ENCODE data around the gene EFHC1. TPM values are rescaled to one million over a fixed set of nuclear protein-coding genes. Genes with fewer than 3 reads are reported as not detected.

EFHC1 gene
- total RNA-seq, 3 donors from 2014 or later: 26.2 to 55.8 (median 36.7) TPM

GRCh38 chr6:52549428-52549827, 129.3 kb downstream of the EFHC1 start:
- H3K9me3 ChIP-seq: no peaks in the 10 kb centered on the region
- peaks cover 8 to 26% of the 10 kb centered on the region in 2 donors for H3K4me1 ChIP-seq
- H3K36me3 ChIP-seq: no peaks in the 10 kb centered on the region
- intact Hi-C loops (cut with DNase I; ENCODE audit: low total_unique reads): no loop called here
- H3K27ac ChIP-seq: no peak overlapping the region
- DNase-seq (ENCODE audit: low spot score in 2 of 2): no peak
- no peaks in the 10 kb centered on the region for H3K27me3 ChIP-seq
- no peak overlapping the region for H3K4me3 ChIP-seq
- no peak for TF ChIP-seq CTCF (IDR thresholded peaks at IDR 0.05)
- TF ChIP-seq POLR2AphosphoS5 (IDR thresholded peaks at IDR 0.05): no peak
- no peak for TF ChIP-seq POLR2A (IDR thresholded peaks at IDR 0.05)

GRCh38 chr6:52550014-52550575, 130.0 kb downstream of the EFHC1 start:
- H3K36me3 ChIP-seq: no peaks in the 10 kb centered on the region
- H3K4me1 ChIP-seq: peaks cover 8 to 26% of the 10 kb centered on the region in 2 donors
- no peak for DNase-seq (ENCODE audit: low spot score in 2 of 2)
- H3K4me3 ChIP-seq: no peak overlapping the region
- H3K9me3 ChIP-seq: no peaks in the 10 kb centered on the region
- H3K27me3 ChIP-seq: no peaks in the 10 kb centered on the region
- intact Hi-C loops (cut with DNase I; ENCODE audit: low total_unique reads): no loop called here
- no peak overlapping the region for H3K27ac ChIP-seq
- no peak for TF ChIP-seq POLR2AphosphoS5 (IDR thresholded peaks at IDR 0.05)
- no peak for TF ChIP-seq POLR2A (IDR thresholded peaks at IDR 0.05)
- no peak for TF ChIP-seq CTCF (IDR thresholded peaks at IDR 0.05)

GRCh38 chr6:52550870-52551269, 130.7 kb downstream of the EFHC1 start:
- Histone ChIP-seq H3K9me3 (no peaks in the 10 kb centered on the region), H3K4me1 (peaks cover 8 to 26% of the 10 kb centered on the region in 2 donors), H3K27me3 (no peaks in the 10 kb centered on the region), H3K4me3 (no peak overlapping the region), H3K36me3 (no peaks in the 10 kb centered on the region), H3K27ac (peak overlapping the region; percentile 67 to 73)
- DNase-seq (ENCODE audit: low spot score in 2 of 2): no peak
- intact Hi-C loops (cut with DNase I; ENCODE audit: low total_unique reads): no loop called here
- TF ChIP-seq POLR2AphosphoS5 (IDR thresholded peaks at IDR 0.05) (no peak), POLR2A (IDR thresholded peaks at IDR 0.05) (no peak), CTCF (IDR thresholded peaks at IDR 0.05) (no peak)

GRCh38 chr6:52551483-52552277, 131.5 kb downstream of the EFHC1 start:
- H3K4me1 ChIP-seq: peaks cover 8 to 26% of the 10 kb centered on the region in 2 donors
- H3K27ac ChIP-seq: peak overlapping the region; percentile 67 to 73
- intact Hi-C loops (cut with DNase I; ENCODE audit: low total_unique reads): no loop called here

GRCh38 chr6:52552278-52552643, 132.1 kb downstream of the EFHC1 start:
- no peaks in the 10 kb centered on the region for H3K27me3 ChIP-seq
- no peak for DNase-seq (ENCODE audit: low spot score in 2 of 2)
- peak overlapping the region; percentile 67 to 73 for H3K27ac ChIP-seq
- peak overlapping the region in 2 of 3 donors; percentile 10 to 29 for H3K4me3 ChIP-seq
- TF ChIP-seq CTCF (IDR thresholded peaks at IDR 0.05) (no peak), POLR2AphosphoS5 (IDR thresholded peaks at IDR 0.05) (no peak), POLR2A (IDR thresholded peaks at IDR 0.05) (no peak)
- intact Hi-C loops (cut with DNase I; ENCODE audit: low total_unique reads): no loop called here
- H3K36me3 ChIP-seq: no peaks in the 10 kb centered on the region
- peaks cover 8 to 26% of the 10 kb centered on the region in 2 donors for H3K4me1 ChIP-seq
- H3K9me3 ChIP-seq: no peaks in the 10 kb centered on the region

More at GRCh38 chr6:52551483-52552277, 131.5 kb downstream of the EFHC1 start:
- H3K9me3 ChIP-seq: no peaks in the 10 kb centered on the region
- no peaks in the 10 kb centered on the region for H3K27me3 ChIP-seq
- no peak for TF ChIP-seq POLR2A (IDR thresholded peaks at IDR 0.05)
- TF ChIP-seq POLR2AphosphoS5 (IDR thresholded peaks at IDR 0.05): peak in 1 of 3 donors; percentile 13
- no peaks in the 10 kb centered on the region for H3K36me3 ChIP-seq
- peak; percentile 65 to 73 for DNase-seq (ENCODE audit: low spot score in 2 of 2)
- H3K4me3 ChIP-seq: peak overlapping the region in 2 of 3 donors; percentile 10 to 29

Data from breast epithelium (tissue), 4 donors.